Measurements from ENCODE around the gene FGFBP2. TPM values are rescaled to one million over a fixed set of nuclear protein-coding genes. Genes with fewer than 3 reads are reported as not detected.

FGFBP2 gene
- total and polyA plus RNA-seq, 5 donors from 2014 or later, result 0.39 to 1.1 (median 0.73) TPM; not detected in 1

GRCh38 chr4:16000708-16001483, 37.9 kb upstream of the FGFBP2 start:
- no peaks in the 10 kb centered on the region for H3K36me3 ChIP-seq (ENCODE audit: control insufficient read depth, insufficient read depth, low read length)
- H3K27me3 ChIP-seq (ENCODE audit: control insufficient read depth, insufficient read depth, low read length), result no peaks in the 10 kb centered on the region
- no peaks in the 10 kb centered on the region for H3K9me3 ChIP-seq (ENCODE audit: control insufficient read depth in 2 of 2, low read length in 2 of 2)
- H3K4me3 Mint-ChIP-seq, result no peak overlapping the region
- ATAC-seq (ENCODE audit: low read depth in 2 of 2) (no peak), DNase-seq (no peak)
- H3K4me1 ChIP-seq (ENCODE audit: control insufficient read depth, insufficient read depth, low read length, poor library complexity, severe bottlenecking), result no peaks in the 10 kb centered on the region
- H3K36me3 Mint-ChIP-seq, result no peaks in the 10 kb centered on the region
- H3K27ac ChIP-seq (ENCODE audit: insufficient read depth, low read length, poor library complexity, severe bottlenecking), result no peak overlapping the region
- no peaks in the 10 kb centered on the region for H3K4me1 Mint-ChIP-seq
- H3K4me3 ChIP-seq (ENCODE audit: low read depth, low read length), result no peak overlapping the region
- H3K27me3 Mint-ChIP-seq, result no peaks in the 10 kb centered on the region
- peaks cover 0 to 3% (median 0%) of the 10 kb centered on the region in 7 donors for H3K9me3 Mint-ChIP-seq
- H3K27ac Mint-ChIP-seq, result no peak overlapping the region

- no peaks in the 10 kb centered on the region for H3K9me3 ChIP-seq (ENCODE audit: control insufficient read depth in 2 of 2, low read length in 2 of 2)
- H3K27me3 Mint-ChIP-seq, result peaks cover 9% of the 10 kb centered on the region
- no peak for ATAC-seq (ENCODE audit: low read depth in 2 of 2)
Measured at GRCh38 chr4:15996773-15997172, 33.8 kb upstream of the FGFBP2 start.

DNA sequence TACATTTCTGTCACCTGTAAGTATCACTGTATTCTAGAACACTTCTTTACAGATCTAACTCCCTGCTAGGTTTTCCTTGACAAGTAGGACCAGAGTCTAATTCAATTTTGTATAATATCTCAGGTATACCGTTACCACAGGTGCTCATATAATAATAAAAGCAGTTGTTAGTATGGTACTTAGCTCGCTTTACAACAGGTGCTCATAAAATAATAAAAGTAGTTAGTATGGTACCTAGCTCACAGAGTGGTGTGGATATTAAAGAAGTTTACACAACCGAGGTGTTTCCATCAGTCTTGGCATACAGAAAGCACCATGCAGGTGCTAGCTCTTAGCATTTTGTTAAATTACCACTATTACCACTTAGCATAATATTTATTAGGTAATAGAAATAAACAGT, 32.9 kb upstream of the FGFBP2 start:
- H3K27me3 ChIP-seq (ENCODE audit: control insufficient read depth, insufficient read depth, low read length), result peaks cover 2% of the 10 kb centered on the region
- H3K4me1 Mint-ChIP-seq, result no peaks in the 10 kb centered on the region
- H3K4me3 ChIP-seq (ENCODE audit: low read depth, low read length), result no peak overlapping the region
- no peaks in the 10 kb centered on the region for H3K36me3 ChIP-seq (ENCODE audit: control insufficient read depth, insufficient read depth, low read length)
- H3K36me3 Mint-ChIP-seq, result no peaks in the 10 kb centered on the region
- DNase-seq, result no peak
- ATAC-seq (ENCODE audit: low read depth in 2 of 2), result no peak
- H3K4me3 Mint-ChIP-seq, result no peak overlapping the region
- H3K9me3 ChIP-seq (ENCODE audit: control insufficient read depth in 2 of 2, low read length in 2 of 2), result no peaks in the 10 kb centered on the region
- no peaks in the 10 kb centered on the region for H3K4me1 ChIP-seq (ENCODE audit: control insufficient read depth, insufficient read depth, low read length, poor library complexity, severe bottlenecking)
- peaks cover 0 to 3% (median 0%) of the 10 kb centered on the region in 7 donors for H3K9me3 Mint-ChIP-seq
- H3K27me3 Mint-ChIP-seq, result peaks cover 9% of the 10 kb centered on the region
- no peak overlapping the region for H3K27ac Mint-ChIP-seq
- H3K27ac ChIP-seq (ENCODE audit: insufficient read depth, low read length, poor library complexity, severe bottlenecking), result no peak overlapping the region

More at GRCh38 chr4:15996773-15997172, 33.8 kb upstream of the FGFBP2 start:
- Mint-ChIP-seq H3K27ac (no peak overlapping the region), H3K4me1 (no peaks in the 10 kb centered on the region), H3K4me3 (no peak overlapping the region), H3K9me3 (peaks cover 0 to 3% (median 0%) of the 10 kb centered on the region in 7 donors), H3K36me3 (no peaks in the 10 kb centered on the region)
- DNase-seq, result no peak
- no peaks in the 10 kb centered on the region for H3K27me3 ChIP-seq (ENCODE audit: control insufficient read depth, insufficient read depth, low read length)
- H3K4me1 ChIP-seq (ENCODE audit: control insufficient read depth, insufficient read depth, low read length, poor library complexity, severe bottlenecking), result no peaks in the 10 kb centered on the region
- H3K36me3 ChIP-seq (ENCODE audit: control insufficient read depth, insufficient read depth, low read length), result no peaks in the 10 kb centered on the region
- no peak overlapping the region for H3K4me3 ChIP-seq (ENCODE audit: low read depth, low read length)
- no peak overlapping the region for H3K27ac ChIP-seq (ENCODE audit: insufficient read depth, low read length, poor library complexity, severe bottlenecking)

DNA sequence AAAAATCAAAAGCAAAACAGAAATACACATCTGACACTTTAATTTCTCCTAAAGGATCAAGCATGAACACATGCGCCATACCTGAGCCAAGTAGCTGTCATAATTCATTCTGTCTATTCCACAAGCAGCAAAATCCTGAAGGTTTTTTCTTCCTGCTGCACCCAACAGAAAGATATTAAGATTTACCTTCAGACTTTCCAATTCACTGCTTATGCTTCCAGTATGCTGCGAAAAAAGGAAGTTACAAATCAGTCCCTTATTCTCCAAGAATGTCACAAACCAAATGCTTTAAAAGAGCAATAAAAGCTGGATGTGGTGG, 29.2 kb upstream of the FGFBP2 start:
- Histone ChIP-seq H3K4me3 (ENCODE audit: low read depth, low read length) (no peak overlapping the region), H3K9me3 (ENCODE audit: control insufficient read depth in 2 of 2, low read length in 2 of 2) (no peaks in the 10 kb centered on the region), H3K27me3 (ENCODE audit: control insufficient read depth, insufficient read depth, low read length) (peaks cover 2% of the 10 kb centered on the region), H3K36me3 (ENCODE audit: control insufficient read depth, insufficient read depth, low read length) (no peaks in the 10 kb centered on the region), H3K27ac (ENCODE audit: insufficient read depth, low read length, poor library complexity, severe bottlenecking) (no peak overlapping the region), H3K4me1 (ENCODE audit: control insufficient read depth, insufficient read depth, low read length, poor library complexity, severe bottlenecking) (no peaks in the 10 kb centered on the region)
- no peaks in the 10 kb centered on the region for H3K36me3 Mint-ChIP-seq
- no peak for ATAC-seq (ENCODE audit: low read depth in 2 of 2)
- H3K27ac Mint-ChIP-seq, result no peak overlapping the region
- H3K9me3 Mint-ChIP-seq, result no peaks in the 10 kb centered on the region
- no peak overlapping the region for H3K4me3 Mint-ChIP-seq
- no peaks in the 10 kb centered on the region for H3K4me1 Mint-ChIP-seq
- no peak for DNase-seq
- H3K27me3 Mint-ChIP-seq, result peaks cover 18% of the 10 kb centered on the region

DNA sequence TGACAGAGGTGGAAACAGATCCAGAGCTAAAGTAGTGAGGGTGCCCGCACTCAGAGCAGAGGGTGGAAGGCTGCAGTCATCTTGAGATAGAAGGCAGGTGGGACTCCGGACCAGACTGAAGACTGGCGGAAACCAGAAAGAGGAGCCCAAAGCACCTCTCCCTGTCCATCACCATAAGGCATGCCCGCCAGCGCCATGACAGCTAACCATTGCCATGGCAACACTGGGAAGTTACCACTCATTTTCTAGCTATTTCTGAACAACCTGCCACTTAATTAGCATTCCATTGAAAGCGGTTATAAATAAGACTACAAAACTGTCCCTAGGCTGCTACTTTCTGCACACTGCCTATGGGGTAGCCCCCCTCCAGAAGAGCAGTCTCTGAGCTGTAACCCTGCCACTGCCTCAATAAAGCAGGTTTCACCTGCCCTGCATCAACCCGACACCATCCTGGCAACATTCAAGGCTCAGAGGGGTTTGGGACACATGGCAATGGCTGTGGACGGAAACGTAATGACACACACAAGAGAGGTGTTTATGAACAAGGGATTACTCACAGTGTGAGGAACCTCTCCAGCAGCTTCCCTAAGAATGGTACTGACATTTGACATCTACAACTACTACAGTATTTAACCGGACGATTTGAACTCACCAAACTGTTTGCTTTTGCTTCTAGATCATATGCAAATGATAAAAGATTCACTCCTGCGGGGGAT, 27.8 kb upstream of the FGFBP2 start:
- no peak overlapping the region for H3K27ac Mint-ChIP-seq
- Histone ChIP-seq H3K27me3 (ENCODE audit: control insufficient read depth, insufficient read depth, low read length) (peaks cover 2% of the 10 kb centered on the region), H3K9me3 (ENCODE audit: control insufficient read depth in 2 of 2, low read length in 2 of 2) (no peaks in the 10 kb centered on the region)

DNA sequence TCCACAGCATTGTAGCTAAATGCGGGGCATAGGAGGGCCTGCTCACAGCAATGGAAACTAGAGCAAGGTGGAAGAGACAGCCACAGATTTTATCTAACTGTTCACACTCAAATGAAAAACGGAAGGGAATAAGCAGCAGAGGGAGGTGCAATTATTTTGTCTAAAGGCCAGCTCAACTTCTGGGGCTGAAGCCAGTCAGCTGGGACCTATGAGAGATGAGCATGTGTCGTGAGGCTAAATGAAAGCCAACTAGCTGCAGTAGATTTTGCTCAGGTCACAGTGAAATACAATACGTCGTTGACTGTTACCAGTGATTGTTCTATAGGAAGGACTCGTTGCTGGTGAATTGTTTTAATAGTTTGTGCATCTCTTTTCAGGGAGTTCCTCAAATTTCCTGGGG, 26.4 kb upstream of the FGFBP2 start:
- Mint-ChIP-seq H3K27ac (no peak overlapping the region), H3K4me3 (no peak overlapping the region), H3K4me1 (no peaks in the 10 kb centered on the region), H3K36me3 (no peaks in the 10 kb centered on the region), H3K9me3 (no peaks in the 10 kb centered on the region), H3K27me3 (peaks cover 9% of the 10 kb centered on the region)
- Histone ChIP-seq H3K27me3 (ENCODE audit: control insufficient read depth, insufficient read depth, low read length) (peaks cover 2% of the 10 kb centered on the region), H3K9me3 (ENCODE audit: control insufficient read depth in 2 of 2, low read length in 2 of 2) (no peaks in the 10 kb centered on the region), H3K36me3 (ENCODE audit: control insufficient read depth, insufficient read depth, low read length) (no peaks in the 10 kb centered on the region), H3K27ac (ENCODE audit: insufficient read depth, low read length, poor library complexity, severe bottlenecking) (no peak overlapping the region), H3K4me1 (ENCODE audit: control insufficient read depth, insufficient read depth, low read length, poor library complexity, severe bottlenecking) (no peaks in the 10 kb centered on the region), H3K4me3 (ENCODE audit: low read depth, low read length) (no peak overlapping the region)
- no peak for ATAC-seq (ENCODE audit: low read depth in 2 of 2)
- no peak for DNase-seq

More for the DNA sequence above, 27.8 kb upstream of the FGFBP2 start:
- Histone ChIP-seq H3K4me3 (ENCODE audit: low read depth, low read length) (no peak overlapping the region), H3K27ac (ENCODE audit: insufficient read depth, low read length, poor library complexity, severe bottlenecking) (no peak overlapping the region), H3K36me3 (ENCODE audit: control insufficient read depth, insufficient read depth, low read length) (no peaks in the 10 kb centered on the region), H3K4me1 (ENCODE audit: control insufficient read depth, insufficient read depth, low read length, poor library complexity, severe bottlenecking) (no peaks in the 10 kb centered on the region)
- Mint-ChIP-seq H3K27me3 (peaks cover 18% of the 10 kb centered on the region), H3K36me3 (no peaks in the 10 kb centered on the region), H3K9me3 (no peaks in the 10 kb centered on the region), H3K4me1 (no peaks in the 10 kb centered on the region), H3K4me3 (no peak overlapping the region)
- ATAC-seq (ENCODE audit: low read depth in 2 of 2), result no peak
- no peak for DNase-seq

DNA sequence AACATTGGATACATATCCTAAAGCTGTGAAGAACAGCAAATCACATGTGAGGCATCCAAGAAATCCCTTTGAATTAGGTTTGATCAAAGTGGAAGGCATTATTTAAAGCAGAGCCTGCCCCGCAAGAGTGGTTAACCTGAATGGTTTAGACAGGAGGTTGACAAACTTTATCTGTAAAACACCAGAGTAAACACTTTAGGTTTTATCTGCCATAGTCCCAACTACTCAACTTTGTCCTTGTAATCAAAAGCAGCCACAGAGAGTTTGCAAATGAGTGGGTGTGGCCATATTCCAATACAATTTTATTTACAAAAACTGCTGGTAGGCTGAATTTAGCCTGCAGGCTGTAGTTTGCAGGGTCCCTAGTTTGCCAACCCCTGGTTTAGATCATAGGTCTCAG, 25.2 kb upstream of the FGFBP2 start:
- no peaks in the 10 kb centered on the region for H3K9me3 Mint-ChIP-seq
- Histone ChIP-seq H3K4me3 (ENCODE audit: low read depth, low read length) (no peak overlapping the region), H3K4me1 (ENCODE audit: control insufficient read depth, insufficient read depth, low read length, poor library complexity, severe bottlenecking) (no peaks in the 10 kb centered on the region), H3K36me3 (ENCODE audit: control insufficient read depth, insufficient read depth, low read length) (no peaks in the 10 kb centered on the region), H3K27me3 (ENCODE audit: control insufficient read depth, insufficient read depth, low read length) (peaks cover 2% of the 10 kb centered on the region), H3K27ac (ENCODE audit: insufficient read depth, low read length, poor library complexity, severe bottlenecking) (no peak overlapping the region), H3K9me3 (ENCODE audit: control insufficient read depth in 2 of 2, low read length in 2 of 2) (no peaks in the 10 kb centered on the region)
- no peak for ATAC-seq (ENCODE audit: low read depth in 2 of 2)
- peaks cover 9% of the 10 kb centered on the region for H3K27me3 Mint-ChIP-seq
- H3K4me1 Mint-ChIP-seq, result no peaks in the 10 kb centered on the region
- no peak for DNase-seq
- no peak overlapping the region for H3K27ac Mint-ChIP-seq
- H3K36me3 Mint-ChIP-seq, result no peaks in the 10 kb centered on the region
- H3K4me3 Mint-ChIP-seq, result no peak overlapping the region

GRCh38 chr4:15986907-15987306, 23.9 kb upstream of the FGFBP2 start:
- no peaks in the 10 kb centered on the region for H3K9me3 Mint-ChIP-seq
- H3K4me1 Mint-ChIP-seq, result no peaks in the 10 kb centered on the region
- Histone ChIP-seq H3K9me3 (ENCODE audit: control insufficient read depth in 2 of 2, low read length in 2 of 2) (no peaks in the 10 kb centered on the region), H3K36me3 (ENCODE audit: control insufficient read depth, insufficient read depth, low read length) (no peaks in the 10 kb centered on the region), H3K27ac (ENCODE audit: insufficient read depth, low read length, poor library complexity, severe bottlenecking) (no peak overlapping the region), H3K4me1 (ENCODE audit: control insufficient read depth, insufficient read depth, low read length, poor library complexity, severe bottlenecking) (no peaks in the 10 kb centered on the region), H3K27me3 (ENCODE audit: control insufficient read depth, insufficient read depth, low read length) (peaks cover 2% of the 10 kb centered on the region), H3K4me3 (ENCODE audit: low read depth, low read length) (no peak overlapping the region)
- no peak for ATAC-seq (ENCODE audit: low read depth in 2 of 2)
- no peak overlapping the region for H3K27ac Mint-ChIP-seq
- H3K27me3 Mint-ChIP-seq, result peaks cover 9% of the 10 kb centered on the region
- H3K4me3 Mint-ChIP-seq, result no peak overlapping the region
- no peak for DNase-seq
- H3K36me3 Mint-ChIP-seq, result no peaks in the 10 kb centered on the region

Measured in CD4-positive, CD25-positive, alpha-beta regulatory T cell (primary cell).